NT2/D1 (cell line): ENCODE data around the gene EXT2.
A peak's percentile ranks its signal among the peaks of the same experiment; 100 is the strongest.

Experiments used
- DNase-seq: peaks from one replicate; pipeline ENCODE4 v3.0.0-alpha.2; 2011; ENCODE audit warnings: low read depth, low spot score
- H3K27me3 ChIP-seq: 2 replicates; pipeline ENCODE4 v1.6.0; 2011; ENCODE audit warnings: mild to moderate bottlenecking; ENCODE audit not compliant: insufficient read length, insufficient read depth
- H3K36me3 ChIP-seq: 2 replicates; pipeline ENCODE4 v1.6.1; 2011; ENCODE audit warnings: mild to moderate bottlenecking, low read length, mixed read lengths; ENCODE audit not compliant: insufficient read depth, insufficient read length
- H3K4me1 ChIP-seq: 2 replicates; pipeline ENCODE4 v1.5.1; 2011; ENCODE audit not compliant: insufficient read depth, insufficient read length
- H3K4me3 ChIP-seq: 2 replicates; pipeline ENCODE4 v1.5.1; 2011; ENCODE audit warnings: low read depth; ENCODE audit not compliant: insufficient read length
- H3K9ac ChIP-seq: 2 replicates; pipeline ENCODE4 v1.6.0; 2011; ENCODE audit warnings: low read depth; ENCODE audit not compliant: insufficient read length
- H3K9me3 ChIP-seq: 2 replicates; pipeline ENCODE4 v1.5.1; 2011; ENCODE audit warnings: mild to moderate bottlenecking, low read length; ENCODE audit not compliant: insufficient read depth
- SUZ12 ChIP-seq: IDR thresholded peaks from 2 replicates; pipeline ENCODE4 v1.6.1; 2011; ENCODE audit not compliant: insufficient read length, insufficient read depth; ENCODE audit errors: extremely low read depth
- YY1 ChIP-seq: IDR thresholded peaks from 2 replicates; pipeline ENCODE4 v1.6.1; 2011; ENCODE audit not compliant: insufficient read length, insufficient read depth
- ZNF274 ChIP-seq: IDR thresholded peaks from 2 replicates; pipeline ENCODE4 v1.6.1; 2011; ENCODE audit warnings: mild to moderate bottlenecking, low read depth, low read length

EXT2 gene

DNA sequence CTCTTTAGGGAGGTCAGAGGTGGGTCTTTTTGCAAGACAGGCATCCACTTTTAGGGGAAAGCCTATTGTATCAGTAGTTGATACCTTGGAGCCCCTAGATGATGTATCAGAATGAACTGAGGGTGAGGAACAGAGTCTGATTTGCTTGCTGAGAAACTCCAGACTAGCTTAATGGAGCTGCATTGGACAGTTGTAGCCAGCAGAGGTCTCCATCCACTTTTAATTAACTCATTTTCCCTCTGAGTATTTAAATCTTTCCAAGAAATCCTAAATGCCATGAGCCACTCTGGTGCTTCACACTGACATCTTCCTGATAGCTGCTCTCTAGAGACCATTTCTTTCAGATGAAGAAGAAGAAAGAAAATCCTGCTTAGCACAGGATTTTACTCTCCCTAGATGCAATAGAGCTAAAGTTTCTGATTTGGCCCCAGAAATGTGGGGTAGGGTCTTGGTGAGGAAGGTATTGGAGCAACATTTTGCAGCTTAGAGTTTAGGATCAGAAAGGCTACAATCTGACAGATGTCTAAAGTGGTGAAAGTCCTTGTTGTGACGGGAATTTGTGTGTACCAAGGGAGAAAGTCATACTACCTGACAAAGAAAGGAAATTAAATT, 38.0 kb downstream of the EXT2 start:
- peaks cover 35% of the 10 kb centered on the region for H3K36me3 ChIP-seq
- no peak for TF ChIP-seq ZNF274
- peak; percentile 57 for DNase-seq
- H3K4me1 ChIP-seq, result no peaks in the 10 kb centered on the region
- H3K9me3 ChIP-seq, result no peaks in the 10 kb centered on the region
- no peak overlapping the region for H3K4me3 ChIP-seq
- no peak overlapping the region for H3K9ac ChIP-seq
- no peaks in the 10 kb centered on the region for H3K27me3 ChIP-seq

DNA sequence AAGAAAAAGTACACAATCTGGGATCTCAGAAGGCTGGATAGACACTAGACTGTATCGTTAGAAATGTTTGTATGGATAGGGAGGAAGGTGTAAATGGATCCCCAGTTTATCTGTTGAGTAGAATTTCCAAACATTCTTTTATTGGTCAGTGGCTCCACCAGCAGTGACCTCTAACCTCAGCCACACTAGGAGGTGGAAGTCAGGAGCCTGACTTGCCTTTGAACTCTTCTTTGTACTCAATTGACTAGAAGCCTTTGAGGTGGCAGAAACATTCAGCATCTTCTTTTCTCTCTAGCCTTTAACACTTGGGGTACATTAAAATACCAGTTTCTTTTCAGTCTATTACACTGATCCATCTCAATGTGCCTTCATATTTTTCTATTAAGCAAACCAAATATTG, 39.1 kb downstream of the EXT2 start:
- Histone ChIP-seq H3K27me3 (no peaks in the 10 kb centered on the region), H3K9ac (no peak overlapping the region), H3K4me1 (no peaks in the 10 kb centered on the region), H3K36me3 (peaks cover 24% of the 10 kb centered on the region), H3K4me3 (no peak overlapping the region), H3K9me3 (no peaks in the 10 kb centered on the region)
- TF ChIP-seq ZNF274 (no peak), SUZ12 (no peak), YY1 (no peak)
- DNase-seq, result no peak

DNA sequence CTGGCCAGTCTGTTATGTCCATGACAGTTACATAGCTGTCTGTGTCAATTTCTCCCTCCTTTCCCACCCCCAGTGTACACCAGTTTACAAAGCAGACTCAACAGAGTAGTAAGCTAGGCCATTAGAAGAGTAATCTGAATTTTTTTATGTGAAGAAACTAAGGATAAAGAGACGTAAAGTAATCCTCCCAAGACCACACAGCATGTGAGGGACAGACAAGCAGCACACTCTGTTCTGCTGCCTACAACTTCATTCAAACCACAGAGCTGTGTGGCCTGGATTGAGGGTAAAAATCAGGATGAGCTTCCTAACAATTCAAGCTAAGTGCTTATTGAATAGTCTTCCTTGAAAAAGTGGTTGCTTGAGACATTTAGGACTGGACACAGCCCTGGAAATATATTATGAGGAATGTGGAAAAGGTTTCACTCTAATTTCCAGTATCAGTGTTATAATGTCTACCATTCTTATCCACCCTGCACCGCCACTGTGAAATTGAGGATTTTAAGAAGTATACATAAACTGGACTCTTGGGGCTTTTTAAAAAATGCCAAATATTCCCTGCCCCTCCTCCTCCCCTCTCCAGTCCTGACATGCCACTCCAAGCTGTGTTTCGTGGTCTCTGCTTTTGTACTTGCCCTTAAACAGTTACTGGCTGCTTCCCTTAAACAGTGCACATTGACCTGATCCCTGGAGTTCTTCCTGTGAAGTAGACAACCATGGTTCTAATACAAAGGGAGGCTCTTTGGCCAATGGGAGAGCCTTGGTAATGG, 40.9 kb downstream of the EXT2 start:
- TF ChIP-seq SUZ12 (no peak), ZNF274 (no peak), YY1 (no peak)
- Histone ChIP-seq H3K4me1 (no peaks in the 10 kb centered on the region), H3K27me3 (no peaks in the 10 kb centered on the region), H3K4me3 (no peak overlapping the region), H3K9ac (no peak overlapping the region), H3K36me3 (peaks cover 12% of the 10 kb centered on the region), H3K9me3 (no peaks in the 10 kb centered on the region)
- DNase-seq, result no peak

DNA sequence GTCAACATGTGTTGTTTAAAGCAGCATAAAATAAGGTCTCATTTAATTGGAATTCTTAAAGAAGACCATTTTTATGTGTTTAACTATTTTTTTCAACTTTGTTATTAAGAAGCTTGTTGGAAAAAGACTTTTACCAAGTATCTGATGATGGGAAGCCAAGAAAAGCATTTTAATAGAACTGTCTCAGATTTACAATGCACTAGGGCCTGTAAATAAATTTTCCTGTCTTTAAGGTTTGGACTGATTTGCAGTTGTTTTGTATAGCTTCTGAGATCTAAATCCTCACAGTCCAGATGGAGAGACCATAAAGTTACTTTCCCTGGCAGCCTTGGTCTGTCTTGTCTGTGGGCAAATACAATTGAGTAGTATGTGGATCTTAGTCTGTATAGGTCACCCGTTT, 41.6 kb downstream of the EXT2 start:
- H3K4me3 ChIP-seq, result no peak overlapping the region
- H3K9me3 ChIP-seq, result no peaks in the 10 kb centered on the region
- H3K9ac ChIP-seq, result no peak overlapping the region
- H3K36me3 ChIP-seq, result peaks cover 11% of the 10 kb centered on the region
- TF ChIP-seq ZNF274 (no peak), SUZ12 (no peak), YY1 (no peak)
- H3K27me3 ChIP-seq, result no peaks in the 10 kb centered on the region
- no peak for DNase-seq
- no peaks in the 10 kb centered on the region for H3K4me1 ChIP-seq

DNA sequence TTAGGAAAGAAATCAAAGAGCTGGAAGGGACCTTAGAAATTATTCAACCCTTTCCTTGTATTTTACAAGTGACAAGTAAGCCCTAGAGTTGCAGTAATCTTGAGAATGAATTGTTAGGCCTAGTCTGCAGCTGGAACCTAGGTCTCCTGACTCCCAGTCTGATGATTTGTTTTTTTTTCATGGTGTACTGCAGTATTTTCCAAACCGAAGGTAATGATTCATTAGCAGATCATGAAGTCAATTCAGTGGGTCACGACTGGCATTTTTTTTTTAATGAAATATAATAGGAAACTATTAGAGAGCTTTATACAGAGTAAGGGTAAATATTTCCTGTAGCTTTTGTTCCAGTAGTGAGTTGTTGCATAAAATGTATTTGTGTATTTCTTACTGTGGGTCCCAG, 42.8 kb downstream of the EXT2 start:
- no peaks in the 10 kb centered on the region for H3K4me1 ChIP-seq
- no peak overlapping the region for H3K9ac ChIP-seq
- no peaks in the 10 kb centered on the region for H3K9me3 ChIP-seq
- no peak for DNase-seq
- peaks cover 4% of the 10 kb centered on the region for H3K36me3 ChIP-seq
- TF ChIP-seq SUZ12, result no peak
- TF ChIP-seq ZNF274, result no peak
- TF ChIP-seq YY1, result no peak
- no peak overlapping the region for H3K4me3 ChIP-seq
- no peaks in the 10 kb centered on the region for H3K27me3 ChIP-seq

DNA sequence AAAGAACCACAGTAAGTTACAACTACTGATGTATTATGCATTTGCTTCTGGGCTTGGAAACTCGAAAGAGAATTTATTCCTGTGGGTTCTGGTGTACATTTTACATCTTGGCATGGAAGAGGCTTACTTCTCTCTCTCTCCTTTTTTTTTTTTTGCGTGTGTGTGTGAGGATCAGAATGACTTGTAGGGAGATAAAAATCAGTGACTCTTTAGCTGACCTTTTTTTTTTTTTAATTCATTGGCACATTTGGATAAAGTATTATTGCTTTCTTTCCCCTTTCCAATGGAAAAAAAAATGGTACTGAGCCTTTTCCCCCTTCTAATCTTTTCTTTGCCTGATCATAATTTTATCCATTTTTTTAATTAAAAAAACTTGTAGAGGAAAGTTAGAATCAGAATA, 43.5 kb downstream of the EXT2 start:
- TF ChIP-seq ZNF274 (no peak), YY1 (no peak), SUZ12 (no peak)
- H3K36me3 ChIP-seq, result peaks cover 5% of the 10 kb centered on the region
- no peaks in the 10 kb centered on the region for H3K27me3 ChIP-seq
- no peak overlapping the region for H3K9ac ChIP-seq
- DNase-seq, result no peak
- H3K4me3 ChIP-seq, result no peak overlapping the region
- H3K4me1 ChIP-seq, result no peaks in the 10 kb centered on the region
- H3K9me3 ChIP-seq, result no peaks in the 10 kb centered on the region

DNA sequence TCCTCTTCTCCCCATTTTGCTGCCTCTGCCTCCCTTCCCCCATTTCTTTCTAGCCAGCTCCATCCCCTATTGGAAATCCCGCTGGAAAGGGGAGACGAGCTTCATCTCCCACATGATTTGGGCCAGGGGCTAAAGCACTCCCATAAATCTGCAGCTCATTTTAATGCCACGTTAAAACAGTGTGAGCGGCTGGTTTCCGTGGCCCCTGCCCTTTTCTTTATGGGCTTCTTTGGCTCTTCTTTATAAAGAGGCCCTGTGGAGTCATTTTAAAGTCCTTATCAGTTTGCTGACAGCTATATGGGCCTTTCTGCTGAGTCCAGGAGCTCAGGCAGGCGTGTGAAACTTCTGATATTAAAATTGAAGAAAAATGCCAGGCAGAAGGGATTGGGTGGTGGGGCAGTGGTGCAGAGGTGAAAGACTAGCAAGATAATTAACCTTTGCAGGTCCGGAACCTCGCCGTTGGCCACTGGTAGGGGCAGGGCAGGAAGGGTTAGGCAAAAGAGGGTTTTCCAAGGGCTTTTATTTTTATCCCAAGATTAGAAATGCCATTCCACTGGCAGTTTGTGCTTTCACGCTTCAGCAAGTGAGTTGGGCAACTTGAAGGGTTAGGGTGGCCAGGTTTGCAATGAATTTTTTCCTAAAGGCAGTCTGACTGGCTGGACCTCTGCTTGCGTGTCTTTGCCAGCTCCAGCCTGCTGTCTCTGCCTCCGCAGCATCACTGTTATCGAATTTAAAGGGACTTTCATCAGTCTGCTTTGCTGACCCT, 44.3 kb downstream of the EXT2 start:
- no peaks in the 10 kb centered on the region for H3K4me1 ChIP-seq
- H3K4me3 ChIP-seq, result no peak overlapping the region
- H3K27me3 ChIP-seq, result no peaks in the 10 kb centered on the region
- TF ChIP-seq YY1 (no peak), SUZ12 (no peak), ZNF274 (no peak)
- H3K9ac ChIP-seq, result no peak overlapping the region
- no peak for DNase-seq
- no peaks in the 10 kb centered on the region for H3K9me3 ChIP-seq
- H3K36me3 ChIP-seq, result peaks cover 10% of the 10 kb centered on the region

DNA sequence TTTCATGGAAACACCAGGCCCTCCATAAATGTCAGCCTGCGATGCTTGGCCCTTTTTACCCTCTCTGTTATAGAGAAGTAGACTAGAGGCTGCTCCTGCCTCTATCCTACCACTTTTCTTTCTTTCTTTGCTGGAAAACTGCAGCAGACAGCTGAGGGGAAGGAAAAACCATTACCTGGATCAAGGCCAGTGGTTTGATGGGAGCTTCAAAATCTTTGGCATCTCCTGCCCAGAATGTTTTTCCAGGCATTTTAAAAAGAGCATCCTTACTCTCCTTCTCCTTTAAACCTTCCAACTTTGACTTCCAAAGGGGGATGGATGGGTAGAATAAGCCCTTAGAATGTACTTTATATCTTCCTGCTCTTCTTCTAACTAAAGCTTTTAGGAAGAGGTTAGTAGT, 44.9 kb downstream of the EXT2 start:
- Histone ChIP-seq H3K27me3 (no peaks in the 10 kb centered on the region), H3K4me3 (no peak overlapping the region), H3K9ac (no peak overlapping the region), H3K9me3 (no peaks in the 10 kb centered on the region), H3K4me1 (no peaks in the 10 kb centered on the region), H3K36me3 (peaks cover 10% of the 10 kb centered on the region)
- DNase-seq, result no peak
- TF ChIP-seq SUZ12 (no peak), YY1 (no peak)
